SU-DHL-6 (cell line): ENCODE results near the gene NHS.

Experiments
- CTCF ChIP-seq: fragments of 200-600 bp; sonication (generic); IDR thresholded peaks from one replicate; pipeline ENCODE4 v1.5.1; 2017; ENCODE audit warnings: antibody characterized with exemption, mild to moderate bottlenecking, low read length, moderate library complexity; ENCODE audit not compliant: insufficient read depth, poor library complexity, severe bottlenecking
- EZH2phosphoT487 ChIP-seq: fragments of 200-600 bp; sonication (generic), shearing (Covaris generic); conservative IDR thresholded peaks from 2 replicates; pipeline ENCODE4 v1.6.1; 2018; ENCODE audit warnings: mild to moderate bottlenecking, antibody characterized with exemption, low read length, moderate library complexity, mixed read lengths

DNA sequence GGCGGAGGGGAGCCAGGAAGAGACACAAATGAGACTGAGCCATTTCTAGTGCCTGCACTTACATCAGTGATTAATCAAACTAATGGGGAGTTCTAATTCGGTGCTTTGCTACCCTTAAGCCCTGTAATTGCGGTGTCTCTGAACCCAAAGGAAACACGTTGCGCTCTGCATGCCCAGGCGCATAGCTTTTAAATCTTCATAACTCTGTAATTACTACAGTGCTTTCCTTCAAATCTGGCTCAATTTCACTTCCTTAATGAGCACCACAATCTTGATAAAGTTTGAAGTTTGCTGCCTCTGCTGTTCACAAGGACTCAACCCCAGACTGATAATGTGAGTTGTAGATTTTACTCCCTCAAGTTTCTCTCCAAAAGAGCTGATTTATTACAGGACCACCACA lies 5.7 kb upstream of the NHS start:
- TF ChIP-seq CTCF: no peak
- no peak for TF ChIP-seq EZH2phosphoT487
